GM18520 (cell line): Measurements from ENCODE around the gene KRTAP19-2.
"Not testable (repeated sequence)": the region's sequence is repeated elsewhere in the genome, so short reads cannot be mapped to it uniquely, and the experiment has no call there.

Experiments used
- ATAC-seq: cut with Tn5 transposase; IDR thresholded peaks from one replicate; pipeline ENCODE4 v1.9.1; 2021; ENCODE audit not compliant: unreplicated experiment

The KRTAP19-2 gene, protein sequence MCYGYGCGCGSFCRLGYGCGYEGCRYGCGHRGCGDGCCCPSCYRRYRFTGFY

GRCh38 chr21:30487336-30487735 is at the start of gene KRTAP19-2:
Gene KRTAP19-2 (minus strand): TSS chr21:30487436. CDS start chr21:30487348, 88 bp downstream.
- ATAC-seq: no peak

DNA sequence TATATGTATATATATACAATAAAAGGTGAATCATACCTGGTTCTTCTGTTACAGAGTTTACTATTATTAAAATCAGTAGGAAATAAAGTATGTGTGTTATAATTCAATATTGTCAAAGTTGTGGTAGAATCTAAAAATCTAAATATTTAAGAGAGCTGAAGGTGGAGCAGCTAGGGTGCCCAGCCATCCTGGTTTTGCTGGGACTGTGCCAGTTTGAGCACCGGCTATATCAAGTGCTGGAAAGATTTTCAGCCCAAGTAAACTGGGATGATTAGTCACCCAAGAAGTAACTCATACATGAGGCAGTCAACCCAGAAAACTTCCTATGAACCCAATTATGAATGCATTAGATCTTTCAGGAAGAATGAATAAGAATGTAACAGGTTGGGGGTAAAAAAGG is 31.6 kb upstream of the KRTAP19-2 start:
- no peak for ATAC-seq

- ATAC-seq: no peak
Measured at GRCh38 chr21:30515681-30516080, 28.4 kb upstream of the KRTAP19-2 start.

DNA sequence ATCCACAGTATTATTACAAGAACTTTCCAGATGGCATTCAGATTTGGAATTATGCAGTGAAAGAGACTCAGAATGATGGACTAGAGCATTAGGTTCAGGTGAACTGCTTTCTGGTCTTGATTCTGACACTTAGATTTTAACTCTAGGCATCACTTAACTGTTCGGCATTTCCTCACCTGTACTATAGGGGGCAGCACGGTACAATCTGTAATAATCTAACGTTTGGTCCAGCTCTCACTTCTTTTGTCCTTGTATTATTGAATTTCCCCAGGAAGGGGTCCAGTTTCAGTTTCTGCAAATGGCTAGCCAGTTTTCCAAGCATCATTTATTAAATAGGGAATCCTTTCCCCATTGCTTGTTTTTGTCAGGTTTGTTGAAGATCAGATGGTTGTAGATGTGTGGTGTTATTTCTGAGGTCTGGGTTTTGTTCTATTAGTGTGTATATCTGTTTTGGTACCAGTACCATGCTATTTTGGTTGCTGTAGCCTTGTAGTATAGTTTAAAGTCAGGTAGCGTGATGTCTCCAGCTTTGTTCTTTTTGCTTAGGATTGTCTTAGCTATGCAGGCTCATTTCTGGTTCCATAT is 18.5 kb upstream of the KRTAP19-2 start:
- ATAC-seq: not testable (repeated sequence)

DNA sequence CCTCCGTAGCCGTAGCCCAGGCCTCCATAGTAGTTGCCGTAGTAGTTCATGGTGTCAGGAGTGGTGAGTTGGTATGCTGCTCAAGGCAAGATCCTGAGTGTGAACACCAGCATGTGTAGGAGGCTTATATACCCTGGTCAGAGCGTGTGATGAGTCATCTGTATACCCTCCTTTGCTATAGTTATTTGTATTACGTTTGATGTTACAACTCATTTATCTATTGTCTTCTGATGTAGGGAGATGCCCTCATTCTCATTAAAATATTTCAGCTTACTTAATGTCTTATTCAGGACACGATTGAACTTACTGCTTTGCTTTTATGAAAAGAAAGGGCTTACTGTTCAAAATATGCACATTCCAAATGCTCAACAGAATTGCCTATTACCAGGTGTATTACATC is 14.8 kb upstream of the KRTAP19-2 start, which contains the start of gene KRTAP19-5:
TSS of gene KRTAP19-5 (minus strand) at position 101 of the 400 bp plus-strand sequence. CDS start at position 50, 51 bp downstream.
- no peak for ATAC-seq

GRCh38 chr21:30497065-30497464 is 9.8 kb upstream of the KRTAP19-2 start, which contains the start of gene KRTAP19-4:
Gene KRTAP19-4 (minus strand): TSS chr21:30497165. CDS start chr21:30497110, 55 bp downstream.
- ATAC-seq: no peak

DNA sequence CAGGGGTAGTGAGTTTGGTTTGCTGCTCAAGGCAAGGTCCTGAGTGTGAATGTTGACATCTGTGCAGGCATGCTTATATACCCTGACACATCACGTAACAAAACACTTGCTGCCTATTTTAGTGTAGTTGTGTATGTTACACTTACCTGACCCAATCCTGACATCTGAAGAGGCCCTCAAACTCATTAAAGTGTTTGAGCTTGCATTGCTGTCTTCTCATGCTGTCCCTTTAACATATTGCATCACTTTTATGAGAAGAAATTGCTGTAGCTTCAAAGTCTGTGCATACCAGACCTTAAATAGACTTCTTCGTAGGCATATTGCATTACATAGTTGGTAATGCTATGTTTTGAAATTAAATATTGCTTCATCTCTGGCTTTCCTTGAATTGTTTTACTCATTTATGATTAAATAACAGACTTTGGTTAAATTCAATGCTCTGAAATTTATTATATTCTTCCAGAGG is 4.8 kb upstream of the KRTAP19-2 start, which contains the start of gene KRTAP19-3:
TSS of gene KRTAP19-3 (minus strand) at position 51 of the 466 bp plus-strand sequence. CDS start 56 bp downstream, outside the sequence.
- ATAC-seq: no peak

- ATAC-seq: no peak
Measured at GRCh38 chr21:30486180-30486579, 1.1 kb downstream of the KRTAP19-2 start.

DNA sequence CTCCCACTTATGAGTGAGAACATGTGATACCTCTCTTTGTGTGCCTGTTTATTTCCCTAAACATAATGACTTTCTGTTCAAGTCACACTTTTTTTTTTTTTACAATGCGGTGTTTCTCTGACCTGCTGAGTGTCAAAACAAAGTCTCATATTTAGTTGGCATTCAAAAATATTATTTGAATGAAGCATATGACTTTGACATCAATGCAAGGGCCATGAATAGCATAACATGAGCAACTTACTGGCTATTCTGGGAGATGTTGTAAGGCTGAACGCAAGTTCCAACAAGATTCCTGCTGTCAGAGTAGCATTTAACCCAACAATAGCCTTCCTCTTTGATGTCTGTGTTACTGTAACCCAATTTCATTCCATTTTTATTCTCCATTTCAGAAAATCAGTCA is 5.1 kb downstream of the KRTAP19-2 start:
- ATAC-seq: no peak

DNA sequence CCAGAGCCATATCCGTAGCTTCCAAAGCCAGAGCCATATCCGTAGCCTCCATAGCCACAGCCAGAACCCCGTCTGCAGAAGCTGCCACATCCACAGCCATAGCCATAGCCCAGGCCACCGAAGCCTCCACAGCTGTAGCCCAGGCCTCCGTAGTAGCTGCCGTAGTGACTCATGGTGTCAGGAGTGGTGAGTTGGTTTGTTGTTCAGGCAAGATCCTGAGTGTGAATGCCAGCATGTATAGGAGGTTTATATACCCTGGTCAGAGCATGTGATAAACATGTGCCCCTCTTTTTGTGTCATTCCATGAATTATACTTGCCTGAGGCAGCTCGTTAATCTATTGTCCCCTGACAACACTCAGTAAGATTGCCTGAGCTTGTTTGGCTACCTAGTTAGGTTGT is 7.1 kb downstream of the KRTAP19-2 start, which contains the start of gene KRTAP19-1:
TSS of gene KRTAP19-1 (minus strand) at position 223 of the 400 bp plus-strand sequence. CDS start at position 173, 50 bp downstream.
- ATAC-seq: no peak

DNA sequence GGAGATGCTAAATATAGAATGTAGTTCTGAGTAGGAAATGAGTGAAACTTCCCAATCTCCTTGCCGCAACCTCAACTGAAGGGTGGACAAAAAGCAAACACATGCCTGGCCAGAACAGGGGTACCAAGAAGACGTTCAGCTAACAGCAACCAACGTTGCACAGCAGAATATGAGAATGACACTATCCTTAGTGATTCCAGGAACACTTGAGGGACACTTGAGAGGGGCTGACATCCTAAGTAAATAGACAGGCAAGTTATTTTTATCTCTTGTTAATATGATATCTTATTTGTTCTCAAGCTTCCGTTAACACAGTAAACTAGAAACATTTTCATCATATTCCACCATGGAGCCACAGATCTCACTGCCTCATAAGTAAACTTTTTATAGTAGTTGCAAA is 8.0 kb downstream of the KRTAP19-2 start:
- no peak for ATAC-seq

DNA sequence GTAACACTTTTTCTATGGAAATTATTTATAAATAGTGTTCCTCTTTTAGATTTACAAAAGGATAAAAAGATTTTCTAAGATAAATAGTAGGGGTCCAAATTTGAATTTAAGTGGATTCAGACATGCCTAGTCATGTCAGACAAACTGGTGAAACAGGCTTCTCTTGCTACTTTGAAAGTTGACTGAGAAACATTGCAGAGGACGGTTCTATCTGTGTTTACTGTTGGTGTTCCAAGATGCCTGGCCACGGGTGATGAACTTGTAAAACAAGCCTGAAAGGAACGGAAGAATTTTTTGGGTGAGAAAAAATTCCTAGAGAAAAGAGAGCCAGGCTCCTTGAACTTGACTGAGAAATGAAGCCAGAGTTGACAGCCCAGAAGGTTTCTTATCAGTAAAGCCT is 9.2 kb downstream of the KRTAP19-2 start:
- no peak for ATAC-seq

GRCh38 chr21:30468900-30469714 is 18.1 kb downstream of the KRTAP19-2 start:
- ATAC-seq: no peak

DNA sequence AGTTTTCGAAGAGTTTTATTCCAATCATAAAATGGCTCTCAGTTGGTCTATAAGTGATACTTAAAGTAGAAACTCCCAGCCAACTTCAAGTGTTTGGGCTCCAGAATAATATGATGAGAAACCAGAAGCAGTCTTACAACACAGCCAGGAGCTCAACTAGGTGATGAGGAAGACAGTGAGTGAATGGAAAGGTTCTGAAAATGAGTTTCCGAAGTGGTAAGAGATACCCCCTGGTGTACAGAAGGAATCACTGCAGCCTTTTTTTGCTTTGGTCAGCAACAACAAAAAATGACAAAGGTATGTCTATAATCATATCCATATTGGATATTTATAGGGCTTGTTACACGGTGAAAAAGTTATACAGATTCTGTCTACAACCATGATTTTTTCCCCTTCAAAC is 23.5 kb downstream of the KRTAP19-2 start:
- no peak for ATAC-seq

DNA sequence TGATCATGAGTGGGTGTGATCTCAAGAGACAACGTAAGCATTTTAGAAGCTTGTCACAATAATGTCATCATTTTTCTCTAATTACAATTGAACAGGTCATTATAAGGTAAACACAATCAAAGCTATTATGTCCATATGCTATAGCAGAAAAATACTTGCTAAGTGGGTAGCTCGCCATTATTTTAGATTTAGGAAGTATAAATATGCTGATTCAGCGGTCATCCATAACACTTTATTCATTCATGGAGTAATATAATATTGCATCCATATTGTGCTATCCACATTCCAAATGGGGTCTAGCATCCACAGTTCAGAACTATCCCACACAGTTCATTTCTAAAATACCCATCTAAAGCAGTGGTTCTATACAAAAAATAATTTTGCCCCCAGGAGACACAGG is 38.7 kb downstream of the KRTAP19-2 start:
- no peak for ATAC-seq

DNA sequence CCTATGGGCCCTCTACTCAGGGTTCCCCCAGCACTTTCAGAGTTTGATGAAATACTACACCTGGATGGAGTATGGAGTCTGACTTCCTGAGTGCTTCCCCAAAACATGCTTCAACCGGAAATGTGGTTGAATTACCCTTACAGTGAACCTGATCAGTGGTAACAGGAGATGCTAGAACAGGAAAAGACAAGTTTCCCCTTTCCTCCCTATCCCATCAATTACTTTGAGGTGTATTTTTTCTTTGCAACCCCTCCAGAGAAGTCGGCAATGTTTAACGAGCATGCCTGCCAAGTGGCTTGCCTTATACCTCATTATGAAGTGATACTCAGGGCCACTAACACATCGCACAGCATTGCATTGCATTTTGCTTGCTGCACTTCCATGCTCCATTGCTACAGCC is 40.2 kb downstream of the KRTAP19-2 start:
- ATAC-seq: no peak

- ATAC-seq: no peak
Measured at GRCh38 chr21:30444204-30444603, 43.0 kb downstream of the KRTAP19-2 start.

- no peak for ATAC-seq
Measured at GRCh38 chr21:30443226-30443625, 44.0 kb downstream of the KRTAP19-2 start.

- no peak for ATAC-seq
Measured at GRCh38 chr21:30439975-30440374, 47.3 kb downstream of the KRTAP19-2 start, which contains the start of gene KRTAP15-1. Gene KRTAP15-1 (plus strand): TSS chr21:30440275. CDS start chr21:30440328, 53 bp downstream.
